ENCODE measurements around the gene SLC6A18.

The SLC6A18 gene

DNA sequence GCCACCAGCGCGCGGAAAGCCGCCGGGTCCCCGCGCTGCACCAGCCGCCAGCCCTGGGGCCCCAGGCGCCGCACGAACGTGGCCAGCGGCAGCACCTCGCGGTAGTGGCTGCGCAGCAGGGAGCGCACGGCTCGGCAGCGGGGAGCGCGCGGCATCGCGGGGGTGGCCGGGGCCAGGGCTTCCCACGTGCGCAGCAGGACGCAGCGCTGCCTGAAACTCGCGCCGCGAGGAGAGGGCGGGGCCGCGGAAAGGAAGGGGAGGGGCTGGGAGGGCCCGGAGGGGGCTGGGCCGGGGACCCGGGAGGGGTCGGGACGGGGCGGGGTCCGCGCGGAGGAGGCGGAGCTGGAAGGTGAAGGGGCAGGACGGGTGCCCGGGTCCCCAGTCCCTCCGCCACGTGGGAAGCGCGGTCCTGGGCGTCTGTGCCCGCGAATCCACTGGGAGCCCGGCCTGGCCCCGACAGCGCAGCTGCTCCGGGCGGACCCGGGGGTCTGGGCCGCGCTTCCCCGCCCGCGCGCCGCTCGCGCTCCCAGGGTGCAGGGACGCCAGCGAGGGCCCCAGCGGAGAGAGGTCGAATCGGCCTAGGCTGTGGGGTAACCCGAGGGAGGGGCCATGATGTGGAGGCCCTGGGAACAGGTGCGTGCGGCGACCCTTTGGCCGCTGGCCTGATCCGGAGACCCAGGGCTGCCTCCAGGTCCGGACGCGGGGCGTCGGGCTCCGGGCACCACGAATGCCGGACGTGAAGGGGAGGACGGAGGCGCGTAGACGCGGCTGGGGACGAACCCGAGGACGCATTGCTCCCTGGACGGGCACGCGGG lies 69.9 kb downstream of the SLC6A18 start, which contains the start of gene TERT:
Gene TERT (minus strand): TSS at position 234 of the 815 bp plus-strand sequence. CDS start 79 bp downstream, at position 155.
- no peak for DNase-seq

DNA sequence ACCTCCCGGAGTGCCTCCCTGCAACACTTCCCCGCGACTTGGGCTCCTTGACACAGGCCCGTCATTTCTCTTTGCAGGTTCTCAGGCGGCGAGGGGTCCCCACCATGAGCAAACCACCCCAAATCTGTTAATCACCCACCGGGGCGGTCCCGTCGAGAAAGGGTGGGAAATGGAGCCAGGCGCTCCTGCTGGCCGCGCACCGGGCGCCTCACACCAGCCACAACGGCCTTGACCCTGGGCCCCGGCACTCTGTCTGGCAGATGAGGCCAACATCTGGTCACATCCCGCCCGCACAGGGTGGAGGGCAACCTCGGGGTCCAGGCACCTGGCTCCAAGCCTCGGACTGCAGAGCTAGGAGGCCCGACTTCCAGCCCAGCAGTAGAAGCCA lies 70.5 kb downstream of the SLC6A18 start:
- DNase-seq, result no peak

Measured in SHP77 (cell line).